HG03139 (cell line): Measurements from ENCODE around the gene PTPRN2.

Experiments used
- ATAC-seq: cut with Tn5 transposase; IDR thresholded peaks from one replicate; pipeline ENCODE4 v1.9.1; 2021; ENCODE audit not compliant: unreplicated experiment

PTPRN2 gene

DNA sequence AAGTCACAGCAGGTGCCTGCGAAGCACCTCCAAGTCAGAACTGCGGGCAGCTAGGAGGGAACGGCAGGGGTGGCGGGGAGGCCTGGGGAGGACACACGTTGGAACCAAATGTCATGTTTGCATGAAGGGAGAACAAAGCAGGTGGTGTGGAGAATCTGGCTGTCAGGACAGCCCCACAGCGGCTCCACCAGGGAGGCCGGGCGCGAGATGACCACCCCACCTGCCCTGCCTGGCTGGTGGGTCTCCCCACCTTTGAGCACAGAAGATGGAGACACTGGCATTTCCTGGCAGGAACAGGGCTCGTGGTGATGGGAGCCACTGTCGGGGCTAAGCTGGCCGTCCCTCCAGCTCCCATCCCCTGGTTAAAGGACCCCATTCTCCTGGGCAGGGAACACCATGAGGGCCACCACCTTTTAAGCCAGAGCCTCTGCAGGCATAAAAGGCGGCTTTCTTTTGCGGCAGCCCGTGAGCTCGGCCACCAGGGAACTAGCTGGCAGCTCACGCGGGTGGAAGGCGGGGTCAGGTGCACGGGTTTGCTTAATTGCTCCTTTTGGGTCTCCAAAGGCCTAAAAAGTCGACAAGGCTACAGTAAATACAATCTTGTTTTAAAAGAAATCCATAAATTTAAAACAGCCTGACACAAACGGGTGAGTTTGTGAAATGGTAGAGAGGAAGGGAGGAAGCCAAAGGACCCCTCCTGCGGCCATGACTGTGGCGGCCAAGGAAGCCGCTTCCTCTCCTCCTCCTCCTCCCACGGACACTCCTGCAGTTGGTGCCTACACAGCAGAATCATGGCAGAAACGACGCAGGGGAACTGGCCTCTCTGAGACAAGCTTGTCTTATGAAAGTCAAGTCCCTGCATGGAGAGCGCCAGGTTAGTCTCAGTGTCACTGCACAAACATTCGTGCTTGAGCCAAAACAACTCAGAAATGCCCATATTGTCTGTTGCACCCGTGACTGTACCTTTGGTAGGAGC, 1037.0 kb downstream of the PTPRN2 start:
- ATAC-seq, result no peak

DNA sequence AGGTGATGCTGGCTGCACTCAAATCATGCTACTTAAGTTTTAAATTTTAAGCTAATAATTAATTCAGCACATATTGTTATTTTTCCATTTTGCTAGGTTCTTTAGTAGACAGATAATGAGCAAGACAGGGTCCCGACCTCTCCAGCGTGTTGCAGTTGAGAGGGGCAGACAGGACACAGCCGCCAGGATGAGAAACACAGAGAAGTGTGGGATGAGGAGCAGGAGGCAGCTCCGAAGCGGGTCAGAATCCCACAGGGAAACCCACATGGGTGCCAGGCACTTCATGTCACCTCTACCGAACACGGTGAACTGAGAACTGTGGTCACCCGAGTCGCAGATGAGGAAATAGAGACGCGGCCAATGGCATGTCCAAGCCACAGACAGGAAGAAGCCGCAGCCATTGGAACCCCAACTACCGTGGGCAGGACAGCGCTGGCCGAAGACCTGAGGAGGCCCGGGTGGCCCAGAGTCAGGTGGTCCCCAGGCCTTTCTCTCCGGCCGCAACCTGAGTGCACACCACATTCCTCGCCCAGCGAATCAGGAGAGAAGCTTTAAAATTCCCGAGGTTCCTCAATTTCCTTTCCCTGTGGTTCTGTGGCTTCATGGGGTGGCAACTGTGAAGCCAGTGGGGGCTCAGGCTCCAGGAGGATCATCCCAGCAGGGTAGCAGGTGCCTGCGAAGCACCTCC, 1037.9 kb downstream of the PTPRN2 start:
- ATAC-seq, result no peak

DNA sequence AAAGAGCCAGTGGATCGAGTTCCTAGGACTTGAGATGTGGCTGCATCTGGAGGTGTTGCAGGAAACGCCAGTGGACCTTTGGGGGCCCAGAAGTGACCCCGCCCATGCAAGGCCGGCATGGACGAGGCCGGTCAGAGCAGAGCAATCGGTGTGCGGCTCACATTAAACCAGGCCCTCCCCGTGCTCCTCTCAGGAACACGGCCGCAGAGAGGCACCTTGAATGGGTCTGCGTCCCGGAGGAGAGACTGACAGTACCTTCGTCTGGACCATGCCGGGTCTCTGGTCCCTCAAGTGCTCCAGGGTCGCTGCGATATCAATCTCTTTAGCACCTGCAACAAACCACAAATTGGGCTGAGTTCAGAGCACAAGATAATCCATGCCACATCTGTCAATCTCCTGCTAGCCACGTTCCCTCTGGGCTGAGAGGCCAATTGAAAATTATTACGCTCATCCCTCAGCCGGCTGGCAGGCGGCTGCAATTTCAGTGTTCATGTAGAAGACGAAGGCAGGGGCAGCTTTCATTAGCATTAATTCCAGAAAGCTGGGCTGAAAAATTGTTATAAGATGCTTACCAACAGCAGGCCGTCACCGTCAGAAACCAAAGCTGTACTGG, 1038.8 kb downstream of the PTPRN2 start:
- ATAC-seq, result no peak

DNA sequence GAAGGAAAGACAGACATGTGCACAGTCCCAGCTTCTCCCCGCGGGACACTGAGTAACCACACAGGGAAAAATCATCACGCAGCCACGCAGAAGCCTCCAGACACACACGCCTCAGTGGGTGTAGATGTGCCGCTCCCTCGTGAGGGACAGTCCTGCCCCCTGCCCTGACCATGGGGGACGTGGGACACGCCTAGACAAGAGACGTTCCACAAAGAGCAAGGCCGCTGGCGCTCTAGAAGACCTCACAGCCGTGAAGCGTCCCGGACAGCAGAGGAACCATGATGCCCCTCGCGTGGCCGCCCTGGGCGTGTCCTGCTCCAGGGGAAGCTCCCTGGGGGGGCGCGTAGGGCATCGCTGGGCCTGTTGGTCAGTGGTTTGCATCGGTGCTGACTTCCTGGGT, 1040.0 kb downstream of the PTPRN2 start:
- no peak for ATAC-seq

DNA sequence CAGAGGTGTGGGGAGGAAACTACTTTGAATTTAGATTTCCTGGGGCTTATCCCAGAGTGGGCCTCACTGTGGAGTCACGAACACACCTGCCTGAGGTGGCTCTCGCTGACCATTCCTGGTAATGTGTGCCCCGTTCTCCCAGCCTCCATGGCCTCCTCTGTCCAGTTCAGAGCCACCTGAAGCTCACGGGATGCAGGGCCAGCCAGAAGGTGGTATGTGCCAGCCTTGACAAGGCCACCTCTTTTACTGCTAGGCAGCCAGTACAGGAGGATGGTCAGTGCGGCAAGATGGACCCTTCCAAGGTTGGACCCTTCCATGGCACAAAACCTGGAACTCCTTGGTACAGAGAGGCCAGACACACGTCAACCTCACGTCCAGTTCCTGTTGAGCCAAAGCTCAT, 1040.5 kb downstream of the PTPRN2 start:
- no peak for ATAC-seq

DNA sequence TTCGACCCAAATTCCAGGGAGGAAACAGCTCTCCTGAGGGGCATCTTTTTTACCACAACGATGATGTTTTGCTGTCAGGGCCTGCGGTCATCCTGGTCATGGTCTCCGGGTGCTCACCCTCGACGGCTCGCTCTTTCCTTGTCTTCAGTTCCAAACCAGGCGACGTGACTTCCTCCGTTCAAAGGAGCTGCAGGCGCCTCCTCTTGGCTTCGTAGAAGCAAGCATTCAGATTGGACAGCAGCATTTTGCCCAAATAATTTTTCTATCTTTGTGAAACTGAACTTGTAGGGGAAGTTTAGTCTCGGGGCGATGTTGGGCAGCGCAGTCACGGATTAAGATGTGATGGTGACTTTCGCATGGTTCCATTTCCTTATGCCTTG, 1042.0 kb downstream of the PTPRN2 start:
- ATAC-seq, result no peak

DNA sequence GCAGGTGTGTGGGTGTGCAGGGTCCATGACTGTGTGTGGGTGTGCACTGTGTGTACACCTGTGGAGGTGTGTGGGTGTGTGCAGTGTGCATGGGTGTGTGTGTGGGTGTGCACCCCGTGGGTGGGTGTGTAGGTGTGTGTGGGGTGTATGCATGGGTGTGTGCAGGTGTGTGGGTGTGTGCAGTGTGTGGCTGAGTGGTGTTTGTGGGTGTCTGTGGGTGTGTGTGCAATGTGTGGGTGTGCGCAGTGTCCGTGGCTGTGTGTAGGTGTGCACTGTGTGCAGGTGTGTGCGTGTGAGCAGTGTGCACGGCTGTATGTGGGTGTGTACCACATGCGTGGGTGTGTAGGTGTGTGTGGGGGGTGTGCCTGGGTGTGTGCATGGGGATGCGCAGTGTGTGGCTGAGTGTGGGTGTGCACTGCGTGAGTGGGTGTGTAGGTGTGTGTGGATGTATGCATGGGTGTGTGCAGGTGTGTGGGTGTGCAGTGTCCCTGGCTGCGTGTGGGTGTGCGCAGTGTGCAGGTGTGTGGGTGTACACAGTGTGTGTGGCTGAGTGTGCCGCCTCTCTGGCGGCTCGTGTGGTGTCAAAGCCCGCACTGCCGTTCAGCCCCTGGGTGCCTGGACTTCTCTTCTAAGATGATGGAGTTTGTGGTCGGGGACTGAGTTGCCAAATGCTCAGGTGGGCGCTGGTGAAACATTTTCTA, 1042.5 kb downstream of the PTPRN2 start:
- ATAC-seq, result no peak

DNA sequence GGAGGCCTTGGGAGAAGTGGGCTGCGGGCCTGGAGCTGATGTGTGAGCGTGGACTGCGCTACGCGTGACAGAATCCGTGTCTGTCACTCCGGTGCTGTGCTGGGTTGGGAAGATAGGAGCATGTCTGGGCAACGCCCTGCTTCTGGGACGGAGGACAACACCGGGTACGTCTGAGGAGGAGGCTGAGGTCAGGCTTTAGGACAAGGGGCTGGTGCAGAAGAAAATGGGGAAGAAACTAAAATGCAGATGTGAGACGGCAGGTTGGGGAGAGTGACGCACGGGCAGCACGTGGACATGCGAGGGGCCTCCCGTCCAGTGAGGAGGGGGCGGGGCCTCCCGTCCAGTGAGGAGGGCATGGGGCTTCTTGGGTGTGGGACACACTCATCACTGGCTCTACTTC, 1043.4 kb downstream of the PTPRN2 start:
- no peak for ATAC-seq

DNA sequence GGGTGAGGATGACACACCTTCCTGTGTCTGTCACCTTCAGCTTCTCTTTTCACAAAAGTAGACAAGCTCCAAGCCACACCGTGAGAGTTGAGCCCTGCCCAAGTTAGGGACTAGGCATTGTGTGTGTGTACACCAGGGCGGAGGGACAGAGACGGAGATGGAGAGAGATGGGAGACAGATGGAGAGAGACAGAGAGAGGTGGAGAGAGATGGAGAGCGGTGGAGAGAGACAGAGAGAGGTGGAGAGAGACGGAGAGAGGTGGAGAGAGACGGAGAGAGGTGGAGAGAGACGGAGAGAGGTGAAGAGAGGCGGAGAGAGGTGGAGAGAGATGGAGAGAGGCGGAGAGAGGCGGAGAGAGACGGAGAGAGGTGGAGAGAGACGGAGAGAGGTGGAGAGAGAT, 1043.8 kb downstream of the PTPRN2 start:
- ATAC-seq, result no peak

DNA sequence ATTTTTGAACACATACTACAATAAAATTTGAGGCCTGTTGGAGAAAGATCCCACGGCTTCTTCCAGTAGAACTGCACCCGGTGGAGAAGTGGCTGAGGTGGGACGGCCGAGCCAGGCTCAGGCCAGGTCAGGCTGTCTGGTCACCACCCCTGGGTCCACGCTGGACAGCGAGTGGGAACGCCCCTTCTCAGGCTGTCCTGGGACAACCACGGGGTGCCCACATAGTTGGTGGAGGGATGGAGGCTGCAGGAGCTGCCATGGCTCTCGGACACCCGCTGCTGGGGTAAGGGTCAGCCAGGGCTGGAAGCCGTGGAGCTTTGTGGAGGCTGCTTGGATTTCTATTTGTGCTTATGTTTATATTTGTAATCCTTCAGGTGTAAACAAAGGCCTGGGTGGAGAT, 1044.3 kb downstream of the PTPRN2 start:
- ATAC-seq, result no peak

DNA sequence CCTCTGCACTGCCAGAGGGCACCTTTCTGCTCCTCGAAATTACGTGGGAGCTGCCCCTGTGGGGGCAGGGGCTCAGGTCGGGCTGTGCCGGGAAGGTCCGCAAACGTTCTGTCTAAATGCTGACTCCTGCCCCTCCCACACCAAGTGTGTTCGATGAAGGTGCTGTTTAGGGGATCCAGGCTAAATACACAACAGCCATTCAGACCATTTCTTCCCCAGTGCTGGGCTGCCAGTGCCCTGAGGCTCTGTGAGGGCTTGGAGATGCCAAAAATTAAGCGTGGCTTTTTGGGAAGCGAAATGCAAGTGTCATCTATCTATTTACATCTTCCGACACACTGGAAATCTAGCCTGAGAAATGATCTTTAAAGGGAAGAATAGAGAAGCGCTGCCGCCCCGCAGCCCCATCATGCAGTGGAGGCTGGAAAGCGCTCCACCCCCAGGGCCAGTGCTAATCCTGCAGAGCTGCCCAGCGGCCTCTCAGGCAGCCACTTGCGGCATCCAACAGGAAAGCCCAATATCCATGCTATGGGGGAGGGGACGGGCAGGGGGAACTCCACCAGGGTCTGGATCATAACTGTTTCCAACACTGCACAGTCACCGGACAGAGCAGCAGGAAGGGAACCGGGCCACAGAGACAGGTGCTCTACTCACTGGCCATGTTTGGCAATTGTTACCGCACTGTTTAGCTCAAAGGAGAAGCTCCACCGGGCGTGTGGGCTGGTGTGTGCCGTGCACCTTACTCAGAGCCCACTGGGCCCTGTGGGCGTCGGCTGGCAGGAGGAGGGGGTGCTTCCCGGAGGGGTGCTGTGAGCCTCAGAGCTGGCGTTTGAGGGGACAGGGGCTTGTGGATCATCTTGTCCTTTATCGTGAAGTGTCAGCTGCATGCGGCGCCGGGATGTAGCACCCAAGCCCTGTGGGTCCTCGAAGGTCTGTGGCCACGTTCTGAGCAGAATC, 1045.3 kb downstream of the PTPRN2 start:
- no peak for ATAC-seq

DNA sequence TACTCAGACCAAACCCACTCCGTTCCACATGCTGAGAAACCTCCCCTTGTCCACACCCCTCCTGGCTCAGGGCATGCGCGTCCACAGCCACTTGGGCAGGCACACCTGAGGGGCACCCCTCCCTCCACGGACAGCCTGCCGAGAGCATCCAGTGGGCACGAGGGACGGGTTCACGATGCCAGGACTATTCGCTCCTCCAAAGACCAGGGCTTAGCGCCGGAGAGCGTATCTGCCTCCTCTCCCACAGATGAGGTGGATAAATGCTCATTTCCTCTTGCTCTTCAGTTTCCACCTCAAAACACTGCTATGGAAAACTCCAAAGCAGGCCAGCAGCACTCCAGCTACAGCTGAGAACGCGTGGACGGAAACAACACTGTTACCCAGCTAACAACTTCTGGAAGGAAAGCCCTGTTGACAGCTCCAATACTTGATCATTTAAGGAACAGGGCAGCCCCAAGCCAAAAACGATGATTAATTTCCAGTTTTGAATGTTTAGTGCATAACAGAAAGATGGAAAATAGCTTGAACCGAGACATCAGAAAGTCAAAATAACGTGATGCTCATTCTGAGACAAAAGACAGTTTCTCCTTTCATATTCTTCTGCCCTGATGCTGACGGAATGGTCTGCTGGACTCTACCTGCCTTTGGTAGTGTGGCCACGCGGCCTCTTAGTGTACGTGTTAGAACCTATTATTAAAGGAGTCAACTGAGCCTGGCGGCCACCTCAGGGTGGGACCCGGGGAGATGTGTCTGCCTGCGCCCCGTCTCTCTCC, 1046.1 kb downstream of the PTPRN2 start:
- ATAC-seq, result no peak

DNA sequence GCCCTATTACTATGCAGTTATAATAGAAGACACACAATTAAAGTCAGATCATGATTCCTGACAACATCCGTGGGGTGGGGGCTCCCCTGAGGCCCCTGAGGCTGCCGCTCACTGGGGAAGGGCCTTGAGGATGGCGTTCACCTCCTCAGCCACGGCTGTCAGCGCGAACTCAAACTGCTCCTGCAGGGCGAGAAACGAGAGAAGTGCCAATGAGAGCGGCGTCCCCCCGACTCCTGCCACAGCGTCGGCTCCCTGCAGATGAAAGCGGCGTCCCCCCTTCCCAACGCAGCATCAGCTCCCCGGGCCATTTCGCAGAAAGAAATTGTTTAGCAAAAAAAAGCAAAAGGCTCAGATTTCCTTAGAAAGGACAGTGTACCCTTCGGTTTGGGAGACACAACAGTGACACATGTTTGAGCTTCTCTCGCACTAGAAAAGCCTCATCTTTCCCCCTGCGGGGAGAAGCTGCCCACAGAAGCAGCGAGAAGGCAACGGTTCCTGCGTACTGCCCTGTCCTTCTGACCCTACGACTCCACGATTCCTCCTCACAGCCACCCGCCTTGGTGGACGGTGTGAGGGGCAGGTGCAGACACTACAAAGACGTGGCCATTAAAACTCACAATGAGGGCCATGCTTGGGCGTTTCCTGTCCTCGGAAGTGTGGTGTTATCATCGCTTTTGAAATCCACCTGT, 1046.9 kb downstream of the PTPRN2 start:
- ATAC-seq, result no peak

DNA sequence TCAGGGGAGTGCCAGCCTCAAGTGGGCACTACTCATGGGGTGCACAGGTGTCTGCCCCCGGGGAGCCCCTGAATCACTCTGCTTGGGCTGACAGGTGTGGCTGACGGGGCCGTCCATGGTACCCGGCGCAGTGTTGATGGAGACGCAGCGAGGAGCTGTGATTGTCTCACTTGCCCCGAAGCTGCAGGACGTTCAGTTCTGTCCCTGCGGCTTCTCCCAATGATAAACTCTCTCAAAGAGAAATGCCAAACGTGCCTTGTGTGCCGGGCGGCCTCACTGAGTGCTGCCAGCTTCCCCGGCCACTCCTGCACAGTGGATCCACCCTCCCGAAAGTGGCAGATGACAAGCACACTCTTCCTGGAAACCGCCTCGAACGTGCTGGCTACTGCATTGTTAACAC, 1047.6 kb downstream of the PTPRN2 start:
- ATAC-seq, result no peak

DNA sequence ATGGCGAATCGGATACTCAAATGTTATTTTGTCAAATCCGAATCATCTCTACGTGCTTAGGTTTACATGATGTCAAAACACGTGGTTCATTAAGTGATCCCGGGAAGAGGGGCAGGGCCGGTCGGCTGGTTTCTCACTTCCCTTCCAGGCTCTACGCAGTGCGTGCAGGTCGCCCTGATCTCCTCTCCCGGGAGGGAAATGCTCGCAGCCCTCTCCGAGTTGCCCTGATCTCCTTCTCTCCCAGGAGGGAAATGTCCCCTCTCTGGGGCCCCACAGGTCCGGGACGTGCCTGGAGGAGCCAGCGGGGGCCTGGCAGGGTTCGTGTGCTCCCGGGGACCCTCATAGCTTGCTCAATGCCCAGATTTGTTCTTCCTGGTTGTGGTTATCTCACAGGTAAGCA, 1048.1 kb downstream of the PTPRN2 start:
- ATAC-seq, result no peak

DNA sequence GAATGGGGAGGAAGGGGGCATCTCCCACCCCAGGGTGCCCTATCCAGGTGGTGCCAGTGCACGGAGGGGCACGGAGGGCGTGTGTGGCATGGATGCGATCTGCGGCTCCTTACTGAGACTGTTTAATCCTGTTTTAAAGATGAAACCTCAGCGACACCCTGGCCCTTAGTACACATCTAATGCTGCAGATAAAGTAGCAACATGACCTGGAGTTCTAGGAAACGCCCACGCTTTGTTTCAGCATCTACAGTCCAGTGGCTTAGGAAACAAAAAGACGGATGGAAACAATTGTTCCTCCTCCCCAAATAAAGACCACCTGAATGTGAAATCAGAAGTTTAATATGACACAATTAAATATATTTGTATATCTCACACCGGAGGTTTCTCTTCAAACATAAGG, 1048.9 kb downstream of the PTPRN2 start:
- no peak for ATAC-seq

DNA sequence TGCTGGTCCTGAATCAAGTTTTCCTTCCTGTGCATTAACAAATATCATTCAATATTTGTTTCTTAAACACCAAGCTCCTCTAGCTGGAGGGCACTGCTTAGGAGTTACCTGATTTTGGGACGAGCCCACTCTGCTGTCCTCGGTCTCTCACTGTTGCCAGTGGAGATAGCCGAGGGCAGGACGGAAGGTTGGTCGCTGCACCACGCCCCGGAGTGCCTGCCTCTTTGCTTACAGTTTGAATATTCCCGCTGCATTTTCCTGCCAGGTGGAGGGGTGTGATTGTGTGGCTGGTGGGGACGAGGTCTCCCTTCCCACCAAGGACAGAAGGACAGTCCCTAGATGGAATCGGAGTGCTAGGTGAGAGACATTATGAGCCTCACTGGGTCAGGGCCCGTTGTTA, 1049.3 kb downstream of the PTPRN2 start:
- ATAC-seq, result no peak

DNA sequence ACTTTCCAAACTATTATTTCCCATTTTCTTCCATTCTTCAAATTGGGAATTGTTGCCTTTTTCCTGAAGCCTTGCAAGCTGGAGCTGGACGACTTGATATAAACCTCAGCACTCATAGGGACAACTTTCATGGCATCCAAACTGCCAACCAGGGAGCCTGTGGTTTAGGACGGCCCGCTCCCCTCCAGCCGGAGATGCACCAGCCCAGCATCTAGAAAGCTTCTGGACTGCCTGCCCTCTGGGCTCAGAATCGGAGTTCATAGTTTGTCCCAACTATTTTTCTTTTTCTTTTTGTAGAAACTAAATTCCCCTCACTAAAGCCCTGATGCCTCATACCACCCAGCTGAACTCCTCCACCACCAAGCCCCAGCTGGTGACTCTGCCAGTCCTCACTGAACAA, 1050.6 kb downstream of the PTPRN2 start:
- ATAC-seq, result no peak

DNA sequence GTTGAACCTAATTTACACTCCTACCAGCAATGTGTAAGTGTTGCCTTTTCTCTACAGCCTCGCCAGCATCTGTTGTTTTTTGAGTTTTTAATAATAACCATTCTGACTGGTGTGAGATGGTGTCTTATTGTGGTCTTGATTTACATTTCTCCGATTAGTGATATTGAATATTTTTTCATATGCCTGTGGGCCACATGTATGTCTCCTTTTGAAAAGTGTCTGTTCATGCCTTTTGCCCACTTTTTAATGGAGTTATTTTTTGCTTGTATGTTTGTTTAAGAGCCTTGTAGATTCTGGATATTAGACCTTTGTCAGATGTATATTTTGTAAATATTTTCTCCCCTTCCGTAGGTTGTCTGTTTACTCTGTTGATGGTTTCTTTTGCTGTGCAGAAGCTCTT, 1055.6 kb downstream of the PTPRN2 start:
- no peak for ATAC-seq
